HG03064 (cell line): Measurements from ENCODE around the gene SPRED3.
"Not testable (repeated sequence)": the region's sequence is repeated elsewhere in the genome, so short reads cannot be mapped to it uniquely, and the experiment has no call there.

Experiments used
- ATAC-seq: cut with Tn5 transposase; IDR thresholded peaks from one replicate; pipeline ENCODE4 v1.9.1; 2021; ENCODE audit warnings: low read depth; ENCODE audit not compliant: unreplicated experiment

Gene SPRED3

GRCh38 chr19:38389957-38390924 lies 1.7 kb downstream of the SPRED3 start:
- ATAC-seq: no peak

- no peak for ATAC-seq
Measured at GRCh38 chr19:38391911-38392464, 3.5 kb downstream of the SPRED3 start.

- no peak for ATAC-seq
Measured at GRCh38 chr19:38392707-38393308, 4.3 kb downstream of the SPRED3 start.

GRCh38 chr19:38394488-38394887 lies 6.0 kb downstream of the SPRED3 start:
- ATAC-seq: no peak

- no peak for ATAC-seq
Measured at GRCh38 chr19:38395381-38396114, 7.1 kb downstream of the SPRED3 start.

GRCh38 chr19:38399081-38399480 lies 10.6 kb downstream of the SPRED3 start:
- no peak for ATAC-seq

- ATAC-seq: no peak
Measured at GRCh38 chr19:38399537-38399936, 11.0 kb downstream of the SPRED3 start.

GRCh38 chr19:38400361-38400760 lies 11.9 kb downstream of the SPRED3 start:
- no peak for ATAC-seq

- no peak for ATAC-seq
Measured at GRCh38 chr19:38401148-38401547, 12.7 kb downstream of the SPRED3 start.

- peak; percentile 17 for ATAC-seq
Measured at GRCh38 chr19:38402623-38402966, 14.1 kb downstream of the SPRED3 start.

GRCh38 chr19:38402967-38403674 lies 14.6 kb downstream of the SPRED3 start, which contains the start of gene FAM98C:
FAM98C (plus strand) TSS chr19:38403093; CDS start chr19:38403154, 61 bp downstream.
- ATAC-seq: peak; percentile 86

GRCh38 chr19:38404858-38405257 lies 16.4 kb downstream of the SPRED3 start:
- ATAC-seq: no peak

GRCh38 chr19:38405276-38405675 lies 16.8 kb downstream of the SPRED3 start:
- ATAC-seq: no peak

GRCh38 chr19:38409631-38410133 lies 21.2 kb downstream of the SPRED3 start:
- ATAC-seq: no peak

- ATAC-seq: not testable (repeated sequence)
Measured at GRCh38 chr19:38410407-38410806, 21.9 kb downstream of the SPRED3 start.

GRCh38 chr19:38411041-38411712 lies 22.7 kb downstream of the SPRED3 start:
- ATAC-seq: no peak

- ATAC-seq: not testable (repeated sequence)
Measured at GRCh38 chr19:38411898-38412297, 23.4 kb downstream of the SPRED3 start.

GRCh38 chr19:38412491-38412890 lies 24.0 kb downstream of the SPRED3 start:
- no peak for ATAC-seq

GRCh38 chr19:38412961-38413360 lies 24.5 kb downstream of the SPRED3 start:
- ATAC-seq: no peak
